ENCODE measurements around the gene DOCK9.

The DOCK9 gene

DNA sequence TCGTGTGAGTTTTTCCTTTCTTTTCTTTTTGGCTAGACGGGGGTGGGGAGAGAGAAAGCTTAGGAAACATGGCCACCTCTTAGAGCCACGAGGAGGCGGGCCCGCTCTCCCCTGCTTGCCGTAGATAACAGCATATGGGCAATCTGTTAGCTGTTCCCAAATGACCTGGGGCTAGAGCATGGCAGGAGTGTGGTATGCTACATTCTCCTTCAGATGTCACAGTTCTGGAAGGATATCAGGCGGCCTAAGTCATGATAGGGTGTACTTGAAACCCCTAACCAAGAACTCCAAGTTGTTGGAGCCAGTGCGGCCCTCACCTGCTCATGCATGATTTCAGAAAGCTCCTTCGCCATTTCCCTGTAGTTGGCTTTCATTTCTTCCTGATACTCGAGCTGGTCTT is 181.1 kb downstream of the DOCK9 start:
- TF ChIP-seq, protein P1, sequence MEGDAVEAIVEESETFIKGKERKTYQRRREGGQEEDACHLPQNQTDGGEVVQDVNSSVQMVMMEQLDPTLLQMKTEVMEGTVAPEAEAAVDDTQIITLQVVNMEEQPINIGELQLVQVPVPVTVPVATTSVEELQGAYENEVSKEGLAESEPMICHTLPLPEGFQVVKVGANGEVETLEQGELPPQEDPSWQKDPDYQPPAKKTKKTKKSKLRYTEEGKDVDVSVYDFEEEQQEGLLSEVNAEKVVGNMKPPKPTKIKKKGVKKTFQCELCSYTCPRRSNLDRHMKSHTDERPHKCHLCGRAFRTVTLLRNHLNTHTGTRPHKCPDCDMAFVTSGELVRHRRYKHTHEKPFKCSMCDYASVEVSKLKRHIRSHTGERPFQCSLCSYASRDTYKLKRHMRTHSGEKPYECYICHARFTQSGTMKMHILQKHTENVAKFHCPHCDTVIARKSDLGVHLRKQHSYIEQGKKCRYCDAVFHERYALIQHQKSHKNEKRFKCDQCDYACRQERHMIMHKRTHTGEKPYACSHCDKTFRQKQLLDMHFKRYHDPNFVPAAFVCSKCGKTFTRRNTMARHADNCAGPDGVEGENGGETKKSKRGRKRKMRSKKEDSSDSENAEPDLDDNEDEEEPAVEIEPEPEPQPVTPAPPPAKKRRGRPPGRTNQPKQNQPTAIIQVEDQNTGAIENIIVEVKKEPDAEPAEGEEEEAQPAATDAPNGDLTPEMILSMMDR (IDR thresholded peaks at IDR 0.05; ENCODE audit: insufficient read depth, low read depth, low read length, missing control alignments), result no peak
- DNase-seq (ENCODE audit: low read depth), result no peak
- no peak overlapping the region for H3K4me3 ChIP-seq (ENCODE audit: low read depth, low read length)

DNA sequence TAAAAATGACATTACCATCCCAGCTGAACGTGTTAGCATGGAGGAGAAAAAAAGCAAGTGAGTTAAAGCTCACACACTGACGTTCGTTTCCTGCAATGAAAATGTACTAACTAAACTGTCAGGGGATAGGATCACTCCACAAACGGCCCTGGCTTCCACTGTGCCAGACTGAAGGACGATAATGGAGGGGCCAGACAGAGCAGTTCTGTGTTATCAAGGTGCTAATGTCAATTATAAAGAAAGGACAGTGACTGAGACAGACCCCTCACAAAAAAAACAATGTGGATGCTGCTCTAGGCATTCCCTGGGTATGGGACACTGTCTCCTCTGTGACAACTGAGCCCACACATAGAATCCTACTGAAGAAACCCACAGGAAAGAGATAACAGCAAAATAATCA is 181.7 kb downstream of the DOCK9 start:
- no peak for DNase-seq (ENCODE audit: low read depth)
- TF ChIP-seq, protein P1 (IDR thresholded peaks at IDR 0.05; ENCODE audit: insufficient read depth, low read depth, low read length, missing control alignments), result no peak
- H3K4me3 ChIP-seq (ENCODE audit: low read depth, low read length), result no peak overlapping the region

DNA sequence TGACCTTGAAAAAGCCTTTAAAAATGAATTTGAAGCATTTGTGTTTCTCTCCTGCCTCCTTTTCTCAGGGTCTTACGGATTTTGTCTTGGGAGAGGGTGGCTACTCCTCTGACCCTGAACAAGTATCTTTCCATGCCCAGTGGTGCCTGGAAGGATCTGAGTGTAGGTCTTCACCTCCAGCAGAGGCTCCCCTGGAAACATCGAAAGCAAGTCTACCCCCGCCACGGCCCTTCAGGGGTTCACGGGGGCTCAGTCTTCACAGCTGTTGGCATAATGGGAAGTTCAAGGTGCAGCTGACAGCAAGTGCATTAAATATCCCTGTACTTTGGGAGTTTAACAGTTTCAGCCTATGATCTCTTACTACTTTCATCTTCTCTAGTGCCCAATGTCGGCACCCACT is 182.6 kb downstream of the DOCK9 start:
- TF ChIP-seq, protein P1 (IDR thresholded peaks at IDR 0.05; ENCODE audit: insufficient read depth, low read depth, low read length, missing control alignments), result no peak
- no peak overlapping the region for H3K4me3 ChIP-seq (ENCODE audit: low read depth, low read length)
- DNase-seq (ENCODE audit: low read depth), result no peak

DNA sequence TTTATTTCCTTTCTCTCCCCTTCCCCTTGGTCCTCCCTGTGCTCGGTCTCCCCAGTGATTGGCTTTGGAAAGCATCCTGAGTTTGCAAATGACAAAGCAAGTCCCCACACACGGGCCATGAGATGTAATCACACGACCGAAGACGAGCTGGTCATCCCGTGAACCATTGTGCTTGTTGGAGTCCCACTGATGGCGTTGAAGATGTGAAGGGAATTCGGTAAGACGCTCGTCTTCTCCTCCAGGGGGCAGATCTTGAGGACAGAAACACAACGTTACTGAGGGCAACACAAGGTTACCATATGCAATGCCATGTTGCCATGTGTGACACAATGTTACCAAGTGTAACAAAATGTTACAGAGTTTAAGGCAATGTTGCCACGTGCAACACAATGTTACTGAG is 183.4 kb downstream of the DOCK9 start:
- DNase-seq (ENCODE audit: low read depth), result no peak
- TF ChIP-seq, protein P1 (IDR thresholded peaks at IDR 0.05; ENCODE audit: insufficient read depth, low read depth, low read length, missing control alignments), result no peak

DNA sequence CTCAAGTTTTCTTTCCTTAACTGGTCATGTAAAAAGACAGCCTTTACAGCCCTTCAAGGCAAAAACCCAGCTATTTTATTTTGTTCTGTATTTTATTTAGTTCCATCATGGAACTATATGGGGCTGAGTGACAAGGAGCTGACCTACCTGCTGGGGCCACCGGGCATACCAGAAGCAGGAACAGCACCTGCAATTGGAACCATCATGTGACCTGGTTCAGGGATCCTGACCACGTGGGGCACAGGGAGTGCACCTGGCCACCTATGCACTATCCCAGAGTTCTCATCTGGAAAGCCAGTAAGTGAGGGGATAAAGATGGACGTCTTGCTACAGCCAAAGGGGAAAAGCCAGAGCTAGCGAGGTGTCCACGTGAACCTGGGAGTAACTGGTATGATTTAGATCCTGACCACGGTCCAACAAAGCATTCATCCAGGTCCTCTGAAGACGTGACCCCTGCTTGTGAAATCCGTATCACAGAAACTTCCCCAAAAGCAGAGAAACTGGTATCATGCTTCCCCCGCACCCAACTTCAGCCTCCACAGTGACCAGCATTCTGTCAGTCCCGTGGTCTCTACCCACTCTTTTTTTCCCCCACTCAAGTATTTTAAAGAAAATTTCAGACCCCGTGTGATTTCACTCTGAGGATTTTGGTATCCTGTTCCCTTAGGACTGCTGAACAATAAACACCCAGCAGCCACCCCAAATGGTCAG is 184.9 kb downstream of the DOCK9 start:
- no peak for DNase-seq (ENCODE audit: low read depth)
- TF ChIP-seq, protein P1 (IDR thresholded peaks at IDR 0.05; ENCODE audit: insufficient read depth, low read depth, low read length, missing control alignments), result no peak

More for the DNA sequence above, 183.4 kb downstream of the DOCK9 start:
- H3K4me3 ChIP-seq (ENCODE audit: low read depth, low read length), result no peak overlapping the region

DNA sequence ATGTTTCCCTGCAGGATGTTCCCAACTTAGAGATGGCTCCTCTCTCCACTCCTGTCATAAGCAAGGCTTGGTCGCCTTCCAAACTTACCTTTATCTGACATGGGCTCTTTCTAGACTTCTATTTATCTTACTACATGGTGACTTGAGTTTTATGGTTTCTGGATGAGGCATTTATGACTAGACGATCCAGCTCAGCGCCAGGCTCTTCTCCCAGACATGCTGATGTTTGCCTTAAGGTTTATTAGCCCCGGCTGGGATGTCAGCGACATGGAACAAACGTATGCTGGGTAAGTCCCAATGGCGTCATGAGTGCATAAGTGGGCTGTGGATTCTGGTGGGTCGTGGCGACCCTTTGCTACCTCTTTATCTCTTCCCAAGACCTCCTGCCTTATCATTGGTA is 185.5 kb downstream of the DOCK9 start:
- TF ChIP-seq, protein P1 (IDR thresholded peaks at IDR 0.05; ENCODE audit: insufficient read depth, low read depth, low read length, missing control alignments), result no peak
- no peak overlapping the region for H3K4me3 ChIP-seq (ENCODE audit: low read depth, low read length)
- no peak for DNase-seq (ENCODE audit: low read depth)

More for the DNA sequence above, 184.9 kb downstream of the DOCK9 start:
- no peak overlapping the region for H3K4me3 ChIP-seq (ENCODE audit: low read depth, low read length)

DNA sequence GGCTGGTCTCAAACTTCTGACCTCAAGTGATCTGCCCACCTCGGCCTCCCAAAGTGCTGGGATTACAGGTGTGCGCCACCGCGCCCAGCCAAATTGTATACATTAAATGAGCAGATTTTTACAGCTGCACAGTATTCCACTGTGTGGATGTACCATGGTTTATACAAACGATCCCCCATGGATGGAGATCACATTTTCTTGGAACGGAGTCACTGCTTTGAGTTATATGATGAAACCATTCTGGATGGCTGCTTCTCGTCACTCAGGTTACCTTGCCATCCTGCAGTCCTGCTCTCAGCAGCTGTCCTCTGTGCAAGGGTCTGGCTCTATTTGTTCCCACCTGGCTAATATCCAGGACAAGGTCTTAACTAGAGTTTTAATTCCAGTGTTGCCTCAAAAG is 186.3 kb downstream of the DOCK9 start:
- no peak for DNase-seq (ENCODE audit: low read depth)
- TF ChIP-seq, protein P1 (IDR thresholded peaks at IDR 0.05; ENCODE audit: insufficient read depth, low read depth, low read length, missing control alignments), result no peak
- no peak overlapping the region for H3K4me3 ChIP-seq (ENCODE audit: low read depth, low read length)
